ENCODE data around the gene DAB2IP.
"Not testable (repeated sequence)": the region's sequence is repeated elsewhere in the genome, so short reads cannot be mapped to it uniquely, and the experiment has no call there.

Gene DAB2IP

GRCh38 chr9:121619545-121620324 lies 31.7 kb upstream of the DAB2IP start:
- TF ChIP-seq CTCF (IDR thresholded peaks at IDR 0.05) (no peak), ZFX (IDR thresholded peaks at IDR 0.05; ENCODE audit: borderline replicate concordance) (no peak)
- no peak overlapping the region for H3K27ac ChIP-seq

GRCh38 chr9:121620325-121620673 lies 31.1 kb upstream of the DAB2IP start:
- TF ChIP-seq ZFX (IDR thresholded peaks at IDR 0.05; ENCODE audit: borderline replicate concordance) (no peak), CTCF (IDR thresholded peaks at IDR 0.05) (no peak)

GRCh38 chr9:121620777-121621449 lies 30.5 kb upstream of the DAB2IP start:
- H3K27ac ChIP-seq = no peak overlapping the region
- peak; percentile 52 for TF ChIP-seq CTCF (IDR thresholded peaks at IDR 0.05)
- TF ChIP-seq ZFX (IDR thresholded peaks at IDR 0.05; ENCODE audit: borderline replicate concordance) = no peak

More at GRCh38 chr9:121620325-121620673, 31.1 kb upstream of the DAB2IP start:
- no peak overlapping the region for H3K27ac ChIP-seq

GRCh38 chr9:121622387-121623203 lies 28.8 kb upstream of the DAB2IP start:
- no peak overlapping the region for H3K27ac ChIP-seq
- no peak for TF ChIP-seq ZFX (IDR thresholded peaks at IDR 0.05; ENCODE audit: borderline replicate concordance)
- no peak for TF ChIP-seq CTCF (IDR thresholded peaks at IDR 0.05)

- not testable (repeated sequence) for H3K27ac ChIP-seq
These were observed 28.0 kb upstream of the DAB2IP start for GRCh38 chr9:121623430-121623829.

- no peak overlapping the region for H3K27ac ChIP-seq
- TF ChIP-seq CTCF (IDR thresholded peaks at IDR 0.05) = no peak
- TF ChIP-seq ZFX (IDR thresholded peaks at IDR 0.05; ENCODE audit: borderline replicate concordance) = no peak
These were observed 25.8 kb upstream of the DAB2IP start for GRCh38 chr9:121625590-121625989.

- H3K27ac ChIP-seq = no peak overlapping the region
- TF ChIP-seq ZFX (IDR thresholded peaks at IDR 0.05; ENCODE audit: borderline replicate concordance) (no peak), CTCF (IDR thresholded peaks at IDR 0.05) (no peak)
These were observed 25.4 kb upstream of the DAB2IP start for GRCh38 chr9:121626012-121626411.
